Common myeloid progenitor, CD34-positive (primary cell): ENCODE results near the gene RUVBL2.

Source experiments
- CTCF ChIA-PET: fragments of 350-600 bp; sonication (Branson Sonifier 250); formaldehyde crosslinking; loops from one replicate; lab custom pipeline; 2021; ENCODE audit warnings: antibody characterized with exemption; lab: Charles Lee
- POLR2A ChIA-PET: fragments of 350-600 bp; sonication (Branson Sonifier 250); formaldehyde crosslinking; loops from one replicate; lab custom pipeline; 2021; ENCODE audit warnings: antibody characterized with exemption; lab: Charles Lee
- DNase-seq, 3 donors: peaks; one replicate each; pipeline versions ENCODE4 v3.0.0 to v3.0.0-alpha.2; 2013
- H3K27ac ChIP-seq, 2 experiments: 1 replicate in 1 of 2; 2 replicates in 1 of 2; pipeline ENCODE4 v1.7.0; 2013; ENCODE audit warnings: inconsistent platforms in 2 of 2, low read length in 2 of 2, mild to moderate bottlenecking in 2 of 2, low read depth in 1 of 2, moderate library complexity in 1 of 2; ENCODE audit not compliant: severe bottlenecking in 2 of 2, insufficient read depth in 1 of 2, poor library complexity in 1 of 2
- H3K27me3 ChIP-seq, 5 experiments: replicated peaks in 2 of 5; 1 replicate in 3 of 5; 2 replicates in 2 of 5; pipeline versions ENCODE4 v1.6.1 to v1.7.0; 2013; ENCODE audit warnings: low read length in 4 of 5, mild to moderate bottlenecking in 2 of 5, moderate library complexity in 2 of 5, inconsistent platforms in 1 of 5; ENCODE audit not compliant: insufficient read depth in 5 of 5, control insufficient read depth in 4 of 5
- H3K36me3 ChIP-seq, 4 experiments: 1 replicate in 2 of 4; 2 replicates in 2 of 4; pipeline versions ENCODE4 v1.6.1 to v1.7.0; 2013; ENCODE audit warnings: low read length in 3 of 4, control low read depth in 1 of 4, mild to moderate bottlenecking in 1 of 4; ENCODE audit not compliant: control insufficient read depth in 4 of 4, insufficient read depth in 4 of 4
- H3K4me1 ChIP-seq, 4 experiments: 1 replicate in 3 of 4; 2 replicates in 1 of 4; pipeline versions ENCODE4 v1.6.1 to v1.7.1; 2013; ENCODE audit warnings: low read length in 3 of 4, mild to moderate bottlenecking in 3 of 4, control low read depth in 1 of 4, inconsistent platforms in 1 of 4, moderate library complexity in 1 of 4; ENCODE audit not compliant: control insufficient read depth in 4 of 4, insufficient read depth in 4 of 4; ENCODE audit errors: control extremely low read depth in 1 of 4
- H3K4me3 ChIP-seq, 7 experiments: 1 replicate in 4 of 7; 2 replicates in 3 of 7; pipeline versions ENCODE4 v1.5.1 to v1.7.0; 2013; ENCODE audit warnings: mild to moderate bottlenecking in 7 of 7, low read length in 6 of 7, moderate library complexity in 6 of 7, inconsistent platforms in 2 of 7, low read depth in 2 of 7, control low read depth in 1 of 7; ENCODE audit not compliant: insufficient read depth in 4 of 7, control insufficient read depth in 1 of 7; ENCODE audit errors: extremely low read depth in 1 of 7
- H3K9me3 ChIP-seq, 5 experiments: 1 replicate in 4 of 5; 2 replicates in 1 of 5; pipeline versions ENCODE4 v1.6.1 to v1.7.1; 2013; ENCODE audit warnings: low read length in 4 of 5, mild to moderate bottlenecking in 2 of 5, inconsistent platforms in 1 of 5, low read depth in 1 of 5, moderate library complexity in 1 of 5; ENCODE audit not compliant: control insufficient read depth in 4 of 5, insufficient read depth in 2 of 5; ENCODE audit errors: control extremely low read depth in 1 of 5
- WGBS: methylation state at CpG from one replicate; pipeline ENCODE4 v1.1.5; 2013; ENCODE audit not compliant: insufficient coverage; 5-methylcytosine and 5-hydroxymethylcytosine counted together

Gene RUVBL2

DNA sequence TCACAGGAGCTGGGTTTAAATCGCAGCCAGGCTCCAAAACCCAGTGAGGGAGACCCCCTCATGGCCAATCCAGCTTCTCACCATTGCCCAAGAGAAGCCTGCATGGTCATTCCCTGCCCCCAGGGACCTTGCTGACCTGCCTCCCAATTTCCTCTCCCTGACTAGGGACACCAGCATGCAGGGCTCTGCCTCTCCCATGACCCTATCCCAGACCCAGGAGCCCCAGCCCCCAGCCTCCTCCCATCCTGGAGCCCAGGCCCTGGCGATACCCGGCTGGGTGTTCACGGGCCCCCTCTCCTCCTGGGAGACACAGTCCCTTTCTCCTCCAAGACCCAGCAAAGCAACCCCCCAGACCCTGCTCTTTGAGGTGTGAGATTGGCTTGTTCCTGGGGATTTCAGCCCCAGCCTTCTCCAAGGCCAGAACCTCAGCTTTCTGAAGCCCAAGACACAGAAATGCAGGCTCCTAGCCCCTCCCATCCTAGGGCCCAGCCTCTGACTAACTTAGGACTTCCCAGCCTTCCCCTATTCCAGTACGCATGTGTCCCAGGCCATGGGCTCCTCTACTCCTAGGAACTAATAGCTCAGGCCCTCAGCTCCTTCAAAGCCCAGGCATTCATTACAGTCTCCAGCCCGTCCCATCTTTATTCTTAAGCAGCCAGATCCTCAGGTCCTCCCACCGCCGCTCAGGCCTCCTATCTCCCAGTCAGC lies 1.7 kb upstream of the RUVBL2 start:
- H3K4me1 ChIP-seq = peaks cover 4 to 32% (median 27%) of the 10 kb centered on the region in 4 experiments
- ChIA-PET CTCF (interaction anchor here (0.6 to 2.5 kb wide), 8 partner anchors 8 to 210 kb away, joined by 3 to 21 read pairs (median 6); no protein-coding TSS in a partner anchor), POLR2A (interaction anchor here (0.6 to 1.9 kb wide), 3 partner anchors 16 to 287 kb away, joined by 3 to 11 read pairs (median 4); partner anchors contain the start of gene FTL)
- peak overlapping the region; percentile 84 to 98 for H3K27ac ChIP-seq
- peaks cover 3 to 27% (median 12%) of the 10 kb centered on the region in 4 experiments for H3K36me3 ChIP-seq
- H3K4me3 ChIP-seq = peak overlapping the region; percentile 72 to 97 (median 89)
- DNase-seq = peak in 1 of 3 donors; percentile 17
- 28% methylated on average over 5 of the region's 8 CpGs for WGBS
- H3K9me3 ChIP-seq = no peaks in the 10 kb centered on the region
- no peaks in the 10 kb centered on the region for H3K27me3 ChIP-seq

- Histone ChIP-seq H3K36me3 (peaks cover 3 to 23% (median 10%) of the 10 kb centered on the region in 4 experiments), H3K4me1 (peaks cover 4 to 29% (median 28%) of the 10 kb centered on the region in 4 experiments), H3K9me3 (no peaks in the 10 kb centered on the region), H3K4me3 (peak overlapping the region; percentile 72 to 97 (median 89)), H3K27me3 (no peaks in the 10 kb centered on the region), H3K27ac (peak overlapping the region; percentile 84 to 98)
- DNase-seq = no peak
- ChIA-PET POLR2A (interaction anchor here (0.5 to 1.9 kb wide), 6 partner anchors 16 to 335 kb away, joined by 3 to 11 read pairs (median 3); partner anchors contain the start of gene FTL), CTCF (interaction anchor here (0.6 to 2.5 kb wide), 14 partner anchors 9 to 276 kb away, joined by 3 to 21 read pairs (median 4); no protein-coding TSS in a partner anchor)
- 0% methylated on average over 20 of the region's 20 CpGs for WGBS
Observed at GRCh38 chr19:48992581-48993174, 1.0 kb upstream of the RUVBL2 start.

DNA sequence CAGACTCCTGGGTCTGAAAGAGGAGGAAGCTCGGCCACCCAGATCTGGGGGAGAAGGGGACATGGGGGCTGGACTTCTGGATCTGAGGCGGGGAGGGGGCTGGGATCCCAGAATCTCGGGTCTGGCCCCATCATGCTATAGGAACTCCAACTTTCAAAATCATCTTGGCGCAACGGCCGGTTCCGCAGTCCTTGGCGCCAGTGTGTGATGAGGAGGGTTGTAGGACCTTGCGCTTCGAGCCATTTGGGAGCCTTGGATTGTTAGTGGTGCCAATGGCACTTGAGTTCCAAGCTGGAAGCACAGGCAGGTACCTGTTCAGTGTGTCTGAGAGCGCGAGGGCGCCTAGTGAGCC lies 324 bp downstream of the RUVBL2 start:
- H3K4me3 ChIP-seq = peak overlapping the region; percentile 61 to 97 (median 92)
- peaks cover 4 to 29% (median 29%) of the 10 kb centered on the region in 4 experiments for H3K4me1 ChIP-seq
- WGBS = 2% methylated on average over 11 of the region's 13 CpGs
- peaks cover 0 to 14% (median 6%) of the 10 kb centered on the region in 4 experiments for H3K36me3 ChIP-seq
- DNase-seq = no peak
- H3K9me3 ChIP-seq = no peaks in the 10 kb centered on the region
- POLR2A ChIA-PET = interaction anchor here (0.6 kb wide), 1 partner anchor 215 kb away, joined by 8 read pairs; no protein-coding TSS in a partner anchor
- no peaks in the 10 kb centered on the region for H3K27me3 ChIP-seq
- H3K27ac ChIP-seq = peak overlapping the region; percentile 94 to 98
- CTCF ChIA-PET = interaction anchor here (1.1 to 2.5 kb wide), 9 partner anchors 9 to 202 kb away, joined by 3 to 21 read pairs (median 4); no protein-coding TSS in a partner anchor

DNA sequence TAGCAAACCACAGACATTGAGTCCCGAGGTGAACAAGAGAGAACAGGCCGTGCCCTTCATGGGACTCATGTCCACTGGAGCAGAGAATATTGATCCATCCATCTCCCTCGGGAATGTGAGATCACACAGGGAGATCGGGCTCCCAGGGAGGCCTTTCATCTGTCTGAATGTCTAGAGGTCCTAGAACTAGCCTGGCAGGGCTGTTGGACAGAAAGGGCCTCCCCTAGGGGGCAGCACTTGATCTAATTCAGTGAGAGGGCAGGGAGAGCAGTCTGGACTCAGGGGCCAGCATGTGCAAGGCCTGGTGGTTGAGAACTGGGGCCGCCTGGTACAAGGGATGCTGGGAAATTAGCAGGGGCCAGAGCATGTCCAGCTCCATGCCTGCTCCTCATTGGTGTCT lies 4.3 kb downstream of the RUVBL2 start:
- ChIA-PET POLR2A (no interaction called here), CTCF (interaction anchor here (0.7 to 1.5 kb wide), 5 partner anchors 12 to 76 kb away, joined by 3 to 6 read pairs (median 4); partner anchors contain the start of gene LHB)
- peaks cover 0 to 23% (median 13%) of the 10 kb centered on the region in 4 experiments for H3K36me3 ChIP-seq
- no peaks in the 10 kb centered on the region for H3K27me3 ChIP-seq
- H3K4me3 ChIP-seq = no peak overlapping the region
- no peaks in the 10 kb centered on the region for H3K9me3 ChIP-seq
- DNase-seq = peak in 2 of 3 donors; percentile 55 to 63
- peaks cover 4 to 16% (median 13%) of the 10 kb centered on the region in 4 experiments for H3K4me1 ChIP-seq
- WGBS = 83% methylated on average over 3 of the region's 5 CpGs
- H3K27ac ChIP-seq = peak overlapping the region in 1 of 2 experiments; percentile 47

DNA sequence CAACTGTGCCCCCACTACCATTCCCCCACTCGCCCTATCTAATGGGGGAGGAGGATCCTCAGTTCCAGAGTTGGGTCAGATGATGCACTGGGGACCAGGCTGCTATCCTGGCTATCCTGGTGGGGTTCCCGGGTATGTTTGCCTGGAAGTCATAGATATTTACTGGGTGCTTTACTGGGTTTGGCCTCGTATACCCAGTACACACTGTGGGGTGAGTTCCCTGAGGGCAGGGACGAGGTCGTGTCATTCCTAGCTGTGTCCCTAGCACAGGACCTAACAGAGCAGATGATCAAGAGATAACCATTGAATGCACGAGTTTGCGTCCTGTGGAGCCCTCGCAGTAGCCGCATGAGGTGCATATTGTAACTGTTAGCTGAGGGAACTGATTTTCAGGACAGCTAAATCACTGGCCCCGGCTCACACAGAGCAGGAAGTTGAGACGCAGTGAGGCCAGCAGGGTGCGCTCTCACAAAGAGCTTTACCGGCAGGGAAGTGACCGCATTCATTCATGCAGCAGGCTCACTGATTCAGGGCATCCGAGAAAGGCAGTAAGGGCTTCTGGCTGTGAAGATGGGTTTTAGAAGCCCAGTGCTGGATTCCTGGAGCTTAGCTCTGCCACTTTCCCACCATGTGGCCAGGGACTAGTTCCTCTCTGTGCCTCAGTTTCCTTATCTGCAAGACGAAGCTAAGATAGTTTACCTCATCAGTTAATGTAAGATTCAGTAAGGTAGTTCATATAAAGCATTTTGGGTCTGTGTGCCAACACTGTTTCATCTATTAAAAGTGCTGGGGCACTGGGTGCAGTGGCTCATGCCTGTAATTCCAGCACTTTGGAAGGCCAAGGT lies 6.0 kb downstream of the RUVBL2 start:
- Histone ChIP-seq H3K4me1 (peaks cover 0 to 9% (median 5%) of the 10 kb centered on the region in 4 experiments), H3K27ac (no peak overlapping the region), H3K36me3 (peaks cover 4 to 39% (median 25%) of the 10 kb centered on the region in 4 experiments), H3K27me3 (no peaks in the 10 kb centered on the region), H3K9me3 (no peaks in the 10 kb centered on the region), H3K4me3 (no peak overlapping the region)
- 79% methylated on average over 14 of the region's 16 CpGs for WGBS
- peak; percentile 63 to 86 (median 85) for DNase-seq
- CTCF ChIA-PET = interaction anchor here (0.8 to 2.0 kb wide), 10 partner anchors 9 to 225 kb away, joined by 3 to 15 read pairs (median 4); partner anchors contain the start of gene CGB2
- POLR2A ChIA-PET = no interaction called here

GRCh38 chr19:49004133-49004532 lies 10.4 kb downstream of the RUVBL2 start:
- Histone ChIP-seq H3K9me3 (no peaks in the 10 kb centered on the region), H3K36me3 (peaks cover 16 to 66% (median 39%) of the 10 kb centered on the region in 4 experiments), H3K27me3 (no peaks in the 10 kb centered on the region), H3K4me3 (no peak overlapping the region), H3K4me1 (no peaks in the 10 kb centered on the region), H3K27ac (no peak overlapping the region)
- no peak for DNase-seq
- ChIA-PET POLR2A (no interaction called here), CTCF (interaction anchor here (0.9 kb wide), 1 partner anchor 8 kb away, joined by 3 read pairs; no protein-coding TSS in a partner anchor)
- 99% methylated on average over 10 of the region's 15 CpGs for whole genome bisulfite sequencing
